HG03175 (cell line): Measurements from ENCODE around the gene CPNE7.
"Not testable (repeated sequence)": the region's sequence is repeated elsewhere in the genome, so short reads cannot be mapped to it uniquely, and the experiment has no call there.

Experiments used
- ATAC-seq: cut with Tn5 transposase; IDR thresholded peaks from one replicate; pipeline ENCODE4 v1.9.1; 2021; ENCODE audit warnings: mild to moderate bottlenecking, moderate library complexity; ENCODE audit not compliant: unreplicated experiment

Gene CPNE7

DNA sequence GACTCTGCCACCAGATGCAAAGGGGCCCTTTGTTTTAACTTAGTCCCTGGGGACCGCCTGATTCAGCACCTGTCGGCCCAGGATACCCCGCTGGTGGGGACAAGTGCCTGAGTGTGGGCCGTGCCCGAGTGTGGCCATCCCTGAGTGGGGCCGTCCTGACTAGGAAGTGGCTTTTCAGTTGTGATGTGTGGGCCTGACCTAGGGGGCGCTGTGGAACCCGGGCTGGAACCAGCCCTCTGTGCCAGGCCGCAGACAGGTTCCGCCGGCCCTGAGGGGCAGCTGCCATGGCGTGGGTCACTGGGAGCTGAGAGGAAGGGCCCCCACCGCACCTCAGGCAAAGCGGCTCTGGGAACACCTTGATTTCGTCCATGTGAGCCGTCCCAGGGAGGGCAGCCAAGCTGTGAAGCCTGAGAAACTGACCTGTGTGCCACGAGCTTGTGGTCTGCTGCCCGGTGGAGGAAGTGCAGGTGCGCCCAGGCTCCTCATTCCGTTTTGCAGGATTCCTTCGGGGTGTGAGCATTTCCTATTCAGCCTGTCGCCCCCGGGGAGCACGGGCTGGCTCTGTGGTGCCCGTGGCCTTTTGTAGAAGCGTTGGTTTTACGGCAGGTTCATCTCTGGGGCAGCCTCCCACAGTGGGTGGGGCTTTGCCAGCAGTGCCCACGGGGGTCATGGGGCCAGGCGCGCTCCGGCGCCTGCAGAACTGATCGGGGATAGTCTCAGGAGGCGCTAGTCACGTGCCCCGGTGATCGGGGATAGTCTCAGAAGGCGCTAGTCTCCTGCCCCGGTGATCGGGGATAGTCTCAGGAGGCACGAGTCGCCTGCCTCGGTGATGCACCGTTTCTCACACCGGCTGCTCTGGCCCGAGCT lies 9.8 kb upstream of the CPNE7 start:
- no peak for ATAC-seq

DNA sequence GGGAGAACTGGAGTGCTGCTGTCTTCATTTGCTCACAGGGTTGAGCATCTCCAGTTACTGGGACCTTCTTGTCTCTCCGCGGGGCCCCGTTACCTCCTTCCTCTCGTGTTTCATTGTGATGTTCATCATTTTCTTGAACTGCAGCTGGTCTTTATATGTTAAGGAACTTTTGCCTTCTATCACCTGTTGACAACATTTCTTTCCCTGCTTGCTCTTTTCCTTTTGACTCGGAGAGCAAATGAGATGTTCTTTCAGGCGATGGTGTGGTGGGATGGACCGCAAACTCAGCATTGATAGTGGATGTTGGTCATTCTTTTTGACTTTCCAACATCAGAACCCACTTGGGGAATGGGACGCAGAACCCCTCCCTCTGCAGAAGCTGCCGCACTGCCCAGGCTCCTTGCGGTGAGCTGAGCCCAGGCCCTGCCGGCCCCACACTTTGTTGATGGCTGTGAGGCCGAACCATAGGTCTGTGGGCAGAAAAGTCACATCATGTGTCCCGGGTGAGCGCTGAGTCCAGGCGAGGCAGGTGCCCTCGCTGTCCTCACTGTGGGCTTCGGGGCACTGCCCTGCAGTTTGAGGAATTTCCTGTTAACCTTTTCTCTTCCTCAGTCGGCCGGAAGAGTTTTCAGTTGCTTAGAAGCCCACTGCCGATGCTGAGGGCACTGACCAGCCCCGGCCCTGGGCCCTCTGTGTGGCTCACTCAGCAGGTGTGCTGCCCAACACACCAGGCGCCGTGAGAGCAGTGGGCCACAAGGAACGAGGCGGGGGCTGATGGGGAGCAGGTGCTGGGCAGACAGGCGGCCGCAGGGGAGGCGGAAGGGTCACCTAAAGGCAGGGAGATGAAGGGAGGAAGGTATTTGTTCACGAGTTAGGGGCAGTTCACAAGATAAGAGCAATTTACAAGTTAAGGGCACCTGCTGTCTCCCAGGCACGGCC lies 7.6 kb upstream of the CPNE7 start:
- no peak for ATAC-seq

DNA sequence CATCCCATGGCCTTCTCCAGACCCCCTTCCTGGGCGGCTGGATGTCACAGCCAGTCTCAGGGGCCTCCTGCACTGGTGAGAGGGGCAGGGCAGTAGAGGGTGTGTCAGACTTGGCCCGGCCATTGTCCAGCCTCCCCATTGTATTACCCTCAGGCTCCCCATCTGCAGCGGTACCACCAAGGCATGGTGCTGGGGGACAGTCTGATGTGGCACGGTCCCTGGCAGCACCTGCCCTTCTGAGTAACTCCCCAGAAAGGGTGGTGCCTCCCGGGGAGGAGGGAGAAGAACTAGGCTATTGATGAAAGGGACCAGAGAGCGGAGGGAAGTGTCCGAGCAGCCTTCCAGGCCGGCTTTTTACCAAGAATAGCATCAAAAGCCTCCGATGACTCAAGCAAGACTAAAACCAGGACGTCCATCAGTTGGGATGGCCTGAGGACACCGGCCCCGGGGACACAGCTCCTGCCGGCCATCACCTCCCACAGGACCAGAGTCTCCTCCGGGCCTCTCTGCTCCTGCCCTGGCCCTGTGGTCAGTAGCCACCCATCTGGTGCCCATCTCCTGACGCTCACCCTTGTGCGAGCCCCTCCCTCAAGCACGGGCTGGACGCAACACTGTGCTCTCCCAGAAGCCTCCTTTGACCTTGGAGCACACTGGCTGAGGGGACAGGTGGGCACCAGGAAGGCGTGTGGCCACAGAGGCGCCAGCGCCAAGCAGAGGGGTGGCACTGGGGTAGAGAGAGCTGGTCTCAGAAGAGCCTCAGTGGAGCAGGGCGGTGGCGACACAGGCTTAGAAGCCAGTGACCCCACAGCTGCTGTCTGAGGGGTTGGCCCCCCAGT lies 5.8 kb upstream of the CPNE7 start:
- no peak for ATAC-seq

DNA sequence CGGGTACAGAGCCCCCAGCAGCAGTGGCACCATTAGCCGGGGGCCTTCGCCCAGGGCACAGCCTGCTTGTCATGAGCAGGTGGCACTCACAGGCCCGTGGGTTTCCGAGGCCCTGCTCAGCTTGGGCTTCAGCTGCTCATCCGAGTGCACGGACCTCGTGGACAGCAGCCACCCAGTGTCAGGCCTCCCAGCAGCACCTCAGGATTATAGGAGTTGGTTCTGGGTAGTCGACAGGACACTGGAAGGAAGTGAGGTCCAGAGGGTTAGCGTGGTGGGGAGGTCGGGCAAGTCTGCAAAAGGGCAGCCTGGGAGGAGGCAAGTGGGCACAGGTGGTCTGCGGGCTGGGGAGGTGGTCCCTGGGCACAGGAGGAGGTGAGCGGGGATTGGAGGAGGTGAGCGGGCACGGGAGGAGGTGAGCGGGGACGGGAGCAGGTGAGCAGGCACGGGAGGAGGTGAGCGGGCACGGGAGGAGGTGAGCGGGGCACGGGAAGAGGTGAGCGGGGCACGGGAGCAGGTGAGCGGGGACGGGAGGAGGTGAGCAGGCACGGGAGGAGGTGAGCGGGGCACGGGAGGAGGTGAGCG lies 5.1 kb upstream of the CPNE7 start:
- ATAC-seq = no peak

DNA sequence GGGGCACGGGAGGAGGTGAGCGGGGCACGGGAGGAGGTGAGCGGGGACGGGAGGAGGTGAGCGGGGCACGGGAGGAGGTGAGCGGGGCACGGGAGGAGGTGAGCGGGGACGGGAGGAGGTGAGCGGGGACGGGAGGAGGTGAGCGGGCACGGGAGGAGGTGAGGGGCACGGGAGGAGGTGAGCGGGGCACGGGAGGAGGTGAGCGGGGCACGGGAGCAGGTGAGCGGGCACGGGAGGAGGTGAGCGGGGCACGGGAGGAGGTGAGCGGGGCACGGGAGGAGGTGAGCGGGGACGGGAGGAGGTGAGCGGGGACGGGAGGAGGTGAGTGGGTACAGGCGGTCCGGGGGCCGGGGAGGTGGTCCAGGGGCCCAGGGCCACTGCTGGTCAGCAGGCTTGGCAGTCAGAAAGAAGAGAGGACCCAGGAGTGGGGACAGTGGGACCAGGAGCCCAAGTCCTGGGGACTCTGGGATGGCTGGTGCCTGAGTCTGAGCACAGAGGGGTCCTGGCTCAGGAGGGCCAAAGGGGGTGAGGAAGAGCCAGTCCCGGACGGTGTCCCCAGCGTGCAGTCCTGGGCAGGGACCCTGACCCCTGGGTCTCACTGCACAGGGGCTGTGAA lies 4.5 kb upstream of the CPNE7 start:
- not testable (repeated sequence) for ATAC-seq

DNA sequence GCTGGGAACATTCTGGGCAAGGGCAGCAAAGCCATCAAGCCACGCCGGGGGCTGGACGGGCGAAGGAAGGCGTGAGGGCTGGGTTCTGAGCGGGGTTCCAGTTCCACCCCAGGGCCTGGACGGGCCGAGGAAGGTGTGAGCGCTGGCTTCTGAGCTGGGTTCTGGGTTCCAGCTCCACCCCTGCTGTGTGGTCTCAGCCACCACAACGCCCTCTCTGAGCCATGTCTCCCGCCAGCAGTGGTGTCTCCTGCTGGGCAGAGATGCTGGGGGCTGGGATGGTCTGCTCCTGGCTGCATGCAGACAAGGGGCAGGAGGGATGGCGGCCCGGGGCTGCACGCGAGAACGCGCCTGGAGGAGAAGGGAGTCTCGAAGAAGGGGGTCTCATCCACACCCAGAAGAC lies 3.9 kb upstream of the CPNE7 start:
- no peak for ATAC-seq

DNA sequence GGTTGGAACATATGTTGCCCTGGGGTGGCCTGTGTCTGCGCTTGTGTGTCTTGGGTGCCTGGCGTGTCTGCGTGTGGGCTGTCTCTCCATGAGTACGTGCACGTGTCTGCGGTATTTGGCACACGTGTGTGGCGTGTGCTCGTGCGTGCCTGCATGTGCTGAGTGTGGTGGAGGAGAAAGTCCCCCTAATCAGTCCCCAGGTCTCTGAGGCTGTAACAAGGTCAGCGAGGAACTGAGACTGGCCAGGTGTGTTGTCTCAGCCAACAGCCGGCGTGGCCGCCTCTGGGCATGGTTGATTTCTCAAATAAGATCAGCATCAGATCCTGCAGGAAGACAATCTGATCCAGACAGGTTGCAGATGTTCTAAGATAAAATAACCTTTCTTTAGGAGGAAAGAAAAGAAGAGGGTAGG lies 3.5 kb upstream of the CPNE7 start:
- no peak for ATAC-seq

DNA sequence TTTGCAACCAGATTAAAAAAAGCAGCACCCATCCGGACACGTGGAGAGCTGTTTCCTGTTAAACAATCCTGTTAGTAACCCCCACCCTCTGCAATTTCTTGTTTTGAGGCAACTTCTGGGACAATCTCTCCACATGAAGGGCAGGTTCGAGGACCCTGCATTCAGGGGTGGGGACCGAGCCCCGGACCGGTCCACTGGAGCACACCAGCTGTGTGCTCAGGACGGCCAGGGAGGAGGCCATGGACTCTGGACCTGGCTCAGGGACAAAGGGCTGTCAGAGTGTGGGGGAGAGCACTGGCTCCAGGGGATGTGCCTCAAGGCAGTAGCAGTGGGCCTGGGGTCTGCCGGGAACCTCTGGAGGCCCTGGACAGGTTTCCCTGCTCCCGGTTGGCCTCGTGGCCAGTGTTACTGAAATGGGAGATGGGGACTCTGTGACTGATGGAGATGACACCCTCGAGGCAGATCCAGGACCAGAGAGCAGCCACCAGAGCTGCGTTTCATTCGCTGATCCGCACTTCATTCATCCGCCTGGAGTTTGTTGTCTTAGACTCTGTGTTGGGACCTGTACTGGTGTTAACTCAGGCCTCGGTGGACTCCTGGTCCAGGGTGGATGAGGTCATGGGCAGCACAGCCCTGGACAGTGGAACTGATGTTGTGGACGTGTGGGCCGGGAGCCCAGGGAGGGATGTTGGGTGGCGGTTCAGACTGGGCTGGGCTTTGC lies 2.9 kb upstream of the CPNE7 start:
- no peak for ATAC-seq

DNA sequence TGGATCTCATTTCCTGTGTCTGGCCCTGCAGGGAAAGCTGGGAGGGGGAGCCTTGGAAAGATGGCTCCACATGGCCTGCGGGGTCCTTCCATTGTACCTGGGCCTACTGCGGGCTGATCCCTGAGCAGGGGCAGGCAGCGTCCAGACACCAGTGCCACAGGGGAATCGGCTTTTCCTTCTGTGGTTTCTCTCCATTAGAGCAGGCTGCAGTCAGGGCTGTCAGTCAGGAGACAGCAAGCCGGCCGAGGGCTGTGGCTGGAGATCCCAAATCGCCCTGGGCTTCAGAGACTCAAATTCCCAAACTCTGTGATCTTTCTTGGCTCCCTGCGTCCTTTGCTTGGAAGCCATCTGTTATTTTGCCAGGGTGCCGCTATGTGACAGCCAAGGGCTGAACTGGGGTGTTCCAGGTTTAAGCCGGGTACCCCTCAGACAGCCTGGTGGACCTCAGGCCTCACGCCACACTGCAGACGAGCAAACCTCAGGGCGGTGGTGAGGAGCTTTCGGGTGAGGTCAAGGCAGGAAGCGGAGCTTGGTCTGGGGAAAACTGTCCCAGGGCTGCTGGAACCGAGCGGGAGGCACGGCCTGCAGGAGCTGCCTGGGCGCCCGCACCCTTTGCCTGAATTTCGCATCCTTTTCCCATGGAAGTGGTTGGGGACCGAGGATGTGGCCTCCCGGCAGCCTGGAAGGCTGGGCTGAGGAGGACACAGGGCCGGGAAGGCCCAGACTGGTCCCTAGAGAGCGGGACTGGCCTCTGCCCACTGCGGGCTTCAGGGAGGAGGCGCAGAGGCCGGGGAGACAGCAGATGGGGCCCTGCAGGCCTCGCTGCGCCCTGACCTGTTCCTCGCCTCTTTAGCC lies 1.5 kb upstream of the CPNE7 start:
- no peak for ATAC-seq

DNA sequence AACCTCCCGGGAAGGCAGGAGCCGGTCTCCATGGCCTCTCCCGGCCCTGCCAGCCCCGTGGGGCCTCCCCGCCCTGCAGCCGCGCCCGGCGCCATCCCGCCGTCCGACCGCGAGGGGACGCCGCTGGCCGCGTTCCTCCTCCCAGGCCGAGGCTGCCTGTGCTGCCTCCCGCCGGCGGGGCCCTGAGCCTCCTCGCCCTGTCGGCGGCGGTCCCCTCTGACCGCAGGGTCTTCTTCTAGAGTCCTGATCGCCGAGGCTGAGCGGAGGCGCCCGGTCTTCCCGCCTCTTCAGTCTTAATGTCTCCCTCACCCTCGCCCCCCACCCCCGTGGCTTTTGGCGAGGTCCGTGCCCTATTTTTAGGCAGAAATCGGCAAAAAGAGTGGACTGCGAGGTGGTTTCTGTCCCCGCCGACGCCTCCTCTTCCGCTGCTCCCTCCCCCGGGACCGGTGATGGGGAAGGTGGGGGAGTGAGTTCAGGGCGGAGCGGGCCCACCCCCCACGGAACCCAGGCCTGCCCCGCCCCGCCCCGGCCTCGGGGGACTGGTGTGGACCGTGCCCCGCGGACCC lies 794 bp upstream of the CPNE7 start:
- no peak for ATAC-seq

DNA sequence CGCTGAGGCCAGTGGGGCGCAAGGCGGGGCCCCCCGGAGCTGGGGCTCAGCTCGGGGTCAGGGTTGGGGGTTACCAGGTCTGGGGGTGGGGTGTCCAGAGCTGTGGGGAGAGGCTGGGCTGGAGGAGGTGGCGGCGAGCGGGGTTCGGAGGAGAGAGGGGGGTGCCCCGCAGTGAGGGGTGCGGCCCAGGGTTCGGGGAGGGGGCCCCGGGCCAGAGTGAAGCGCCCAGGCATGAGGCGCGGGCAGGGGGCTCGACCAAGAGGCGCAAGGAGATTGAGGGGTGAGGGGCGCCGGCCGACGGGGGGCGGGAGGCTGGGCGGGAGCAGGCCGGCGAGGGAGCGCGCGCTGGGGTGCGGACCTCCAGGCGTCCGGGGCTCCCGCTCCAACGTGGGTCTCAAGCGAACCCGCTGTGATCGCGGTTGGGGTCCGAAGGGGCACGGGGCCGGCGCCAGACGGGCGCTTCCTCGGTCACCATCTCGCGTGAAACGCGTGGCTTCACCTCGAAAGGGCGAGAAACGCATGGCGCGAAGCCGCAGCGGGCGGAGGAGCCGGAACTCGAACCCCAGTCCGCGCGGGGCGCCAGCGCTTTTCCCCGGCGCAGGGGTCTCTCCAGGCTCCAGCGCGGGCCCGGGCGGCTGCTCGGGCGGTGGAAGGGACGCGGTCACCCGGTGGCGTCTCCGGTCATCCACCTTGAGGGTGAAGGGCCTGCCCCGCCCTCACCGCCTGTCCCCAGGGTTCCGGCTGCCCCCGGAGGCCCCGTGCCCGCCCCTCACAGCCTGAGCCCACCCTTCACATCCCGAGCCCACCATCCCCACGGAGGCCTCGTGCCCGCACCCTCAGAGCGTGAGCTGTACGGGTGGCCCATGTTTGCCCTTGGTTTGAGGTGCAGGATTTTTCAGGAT lies 846 bp downstream of the CPNE7 start:
- ATAC-seq = no peak

DNA sequence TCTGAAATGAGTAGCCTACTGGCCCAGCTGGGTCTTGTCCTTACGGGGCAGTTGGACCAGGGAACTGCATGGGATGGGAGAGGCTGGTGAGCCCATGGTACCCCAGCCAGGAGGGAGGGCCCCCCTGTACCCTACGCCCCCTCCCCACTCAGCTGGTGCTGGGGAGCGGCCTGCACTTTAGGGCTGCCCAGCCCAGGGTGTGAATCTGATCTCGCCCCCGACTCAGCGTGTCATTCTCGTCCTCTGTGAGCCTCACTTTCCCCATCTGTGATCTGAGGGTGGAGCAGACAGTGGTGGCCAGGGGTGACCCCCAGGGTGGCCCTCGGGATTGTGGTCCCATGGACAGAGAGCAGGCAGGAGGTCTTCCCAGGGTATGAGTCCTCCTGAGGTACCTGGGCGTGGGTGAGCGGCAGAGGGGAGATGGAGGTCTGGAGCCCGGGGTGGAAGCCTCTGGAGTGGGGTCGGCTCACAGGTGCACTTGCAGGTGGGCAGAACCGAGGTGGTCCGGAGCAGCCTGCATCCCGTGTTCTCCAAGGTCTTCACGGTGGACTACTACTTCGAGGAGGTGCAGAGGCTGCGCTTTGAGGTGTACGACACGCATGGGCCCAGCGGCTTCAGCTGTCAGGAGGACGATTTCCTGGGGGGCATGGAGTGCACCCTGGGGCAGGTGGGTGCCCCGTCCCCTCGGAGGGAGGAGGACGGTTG lies 1.6 kb downstream of the CPNE7 start:
- no peak for ATAC-seq

DNA sequence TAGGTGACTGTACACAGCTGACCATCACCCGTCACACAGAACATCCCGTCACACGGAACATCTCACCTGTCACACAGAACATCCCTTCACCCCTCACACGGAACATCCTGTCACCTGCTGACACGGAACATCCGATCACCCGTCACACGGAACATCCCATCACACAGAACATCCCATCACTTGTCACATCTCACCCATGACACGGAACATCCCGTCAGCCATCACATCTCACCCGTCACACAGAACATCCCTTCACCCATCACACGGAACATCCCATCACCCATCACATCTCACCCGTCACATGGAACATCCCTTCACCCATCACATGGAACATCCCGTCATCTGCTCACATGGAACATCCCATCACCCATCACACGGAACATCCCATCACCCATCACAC lies 3.8 kb downstream of the CPNE7 start:
- ATAC-seq = no peak

DNA sequence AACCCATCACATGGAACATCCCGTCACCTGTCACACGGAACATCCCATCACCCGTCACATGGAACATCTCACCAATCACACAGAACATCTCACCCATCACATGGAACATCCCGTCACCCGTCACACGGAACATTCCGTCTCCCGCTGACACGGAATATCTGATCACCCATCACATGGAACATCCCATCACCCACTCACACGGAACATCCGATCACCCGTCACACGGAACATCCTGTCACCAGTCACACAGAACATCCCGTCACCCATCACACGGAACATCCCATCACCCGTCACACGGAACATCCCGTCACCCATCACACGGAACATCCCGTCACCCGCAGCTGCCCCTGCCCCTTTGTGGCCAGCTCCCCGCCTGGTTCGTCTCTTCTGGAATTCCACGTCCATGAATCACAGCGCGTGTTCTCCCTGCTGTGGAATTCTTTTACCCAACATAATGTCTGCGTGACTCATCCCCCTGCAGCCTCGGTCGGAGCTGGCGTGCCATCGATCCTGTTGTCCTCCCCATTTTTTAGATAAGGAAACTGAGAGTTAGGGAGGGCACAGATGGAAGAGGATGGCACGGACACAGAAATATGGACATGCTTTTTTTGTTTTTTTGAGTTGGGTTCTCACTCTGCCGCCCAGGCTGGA lies 5.6 kb downstream of the CPNE7 start:
- ATAC-seq = no peak

DNA sequence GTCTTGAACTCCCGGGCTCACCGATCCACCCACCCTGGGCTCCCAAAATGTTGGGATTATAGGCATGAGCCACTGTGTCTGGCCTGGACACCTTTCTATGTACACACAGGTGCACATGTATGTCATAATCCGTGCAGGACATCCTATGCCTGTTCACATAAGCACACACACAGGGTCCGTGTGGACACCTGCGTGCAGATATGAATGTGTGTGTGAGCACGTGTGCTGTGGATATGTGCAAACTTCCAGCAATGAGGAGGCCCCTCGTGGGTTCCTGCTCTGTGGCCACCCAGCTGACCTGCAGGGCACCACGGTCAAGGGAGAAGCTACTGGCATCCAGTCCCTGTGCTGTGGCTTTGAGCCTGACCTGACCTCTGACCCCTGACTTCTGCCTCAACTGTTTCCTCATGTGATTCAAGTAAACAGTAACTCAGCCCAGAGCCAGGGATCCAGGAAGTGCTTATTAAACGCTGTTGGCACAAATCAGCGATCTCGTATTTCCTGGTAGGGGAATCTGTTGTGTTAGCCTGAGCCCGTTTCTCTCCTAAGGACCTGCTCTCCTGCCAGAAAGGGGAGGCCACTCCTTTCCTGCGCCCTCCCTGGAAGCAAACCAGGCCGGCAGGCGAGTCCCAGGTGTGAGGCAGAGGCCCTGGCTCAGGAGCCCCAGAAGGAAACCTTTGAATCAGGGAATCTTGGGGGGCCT lies 6.5 kb downstream of the CPNE7 start:
- no peak for ATAC-seq
